HG03139 (cell line): ENCODE results near the gene PRDM10.

Experiments
- ATAC-seq: cut with Tn5 transposase; IDR thresholded peaks from one replicate; pipeline ENCODE4 v1.9.1; 2021; ENCODE audit not compliant: unreplicated experiment

The PRDM10 gene

DNA sequence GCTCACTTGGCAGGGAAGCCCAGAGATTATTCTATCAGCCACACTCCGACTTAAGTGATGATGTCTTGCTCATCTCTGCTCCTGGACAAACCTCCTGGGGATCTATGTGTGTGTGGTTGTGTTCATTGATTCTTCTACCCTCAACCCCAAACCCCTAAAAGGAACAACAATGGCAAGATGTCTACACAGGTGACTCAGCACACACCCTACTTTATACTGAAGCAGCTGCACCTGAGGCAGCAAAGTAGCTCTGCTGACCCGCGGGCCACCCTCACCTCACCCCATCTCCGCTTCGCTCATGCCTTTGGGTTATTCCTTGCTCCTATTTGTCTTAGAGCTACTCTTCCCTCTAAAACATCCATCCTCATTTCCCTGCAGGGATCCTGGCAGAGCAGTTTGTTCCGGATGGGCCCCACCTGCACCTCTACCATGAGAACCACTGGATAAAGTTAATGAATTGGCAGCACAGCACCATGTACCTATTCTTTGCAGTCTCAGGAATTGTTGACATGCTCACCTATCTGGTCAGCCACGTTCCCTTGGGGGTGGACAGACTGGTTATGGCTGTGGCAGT, 148.3 kb downstream of the PRDM10 start:
- no peak for ATAC-seq

DNA sequence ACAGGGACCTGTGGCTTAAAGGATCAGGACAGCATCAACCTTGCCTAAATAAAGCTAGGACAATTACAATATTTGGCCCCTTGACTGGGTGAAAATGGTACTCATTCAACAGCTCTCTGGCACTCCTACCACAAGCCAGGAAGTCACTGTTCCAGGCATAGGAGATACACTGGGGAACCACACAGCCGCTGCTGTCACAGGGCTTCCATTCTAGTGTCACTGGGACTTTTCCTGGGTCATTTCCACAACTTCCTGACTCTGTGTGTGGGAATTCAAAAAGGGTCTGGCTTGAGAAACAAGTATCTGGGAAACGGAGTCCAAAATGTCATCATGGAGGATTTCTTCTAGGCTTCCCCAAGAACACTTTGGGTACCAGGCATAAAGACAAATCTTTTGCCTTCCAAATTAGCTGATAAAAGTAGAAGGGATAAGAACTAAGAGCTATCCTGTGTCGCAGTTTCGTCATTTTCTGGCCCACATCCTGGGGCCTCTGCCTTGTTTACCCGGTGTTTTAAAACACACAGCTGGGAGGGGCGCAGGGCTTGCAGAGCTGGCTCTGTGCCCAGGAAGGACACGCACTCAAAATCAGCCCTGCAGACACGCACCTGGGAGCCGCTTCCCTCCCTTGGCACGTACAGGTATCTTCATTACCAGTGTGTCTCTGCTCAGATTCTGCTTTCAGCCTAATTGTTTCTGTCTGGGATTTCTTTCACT, 149.0 kb downstream of the PRDM10 start:
- ATAC-seq, result no peak

- ATAC-seq, result no peak
Observed at GRCh38 chr11:129852125-129852740, 150.4 kb downstream of the PRDM10 start.
